Lower lobe of right lung (tissue), 2 donors: ENCODE measurements around the gene IBTK. TPM values are rescaled to one million over a fixed set of nuclear protein-coding genes. Genes with fewer than 3 reads are reported as not detected.
"Not testable (repeated sequence)": the region's sequence is repeated elsewhere in the genome, so short reads cannot be mapped to it uniquely, and the experiment has no call there.

Experiments
- ATAC-seq, 2 donors: fragments of 200-7000 bp; cut with Tn5 transposase; one replicate each; pipeline ENCODE4 v1.9.1; 2020 to 2022; ENCODE audit warnings: mild to moderate bottlenecking in 2 of 2, moderate library complexity in 2 of 2
- DNase-seq: peaks from one replicate; pipeline ENCODE4 v3.0.0-alpha.2; 2020
- H3K27ac ChIP-seq: fragments of 200-600 bp; one replicate; pipeline ENCODE4 v1.8.0; 2022
- H3K27me3 ChIP-seq: fragments of 200-600 bp; one replicate; pipeline ENCODE4 v1.8.0; 2022; ENCODE audit warnings: low read depth
- H3K36me3 ChIP-seq: fragments of 200-600 bp; one replicate; pipeline ENCODE4 v1.8.0; 2022; ENCODE audit warnings: mild to moderate bottlenecking
- H3K4me1 ChIP-seq: fragments of 200-600 bp; one replicate; pipeline ENCODE4 v1.8.0; 2022
- H3K4me3 ChIP-seq: fragments of 200-600 bp; one replicate; pipeline ENCODE4 v1.8.0; 2022; ENCODE audit warnings: mild to moderate bottlenecking
- H3K9me3 ChIP-seq: fragments of 200-600 bp; one replicate; pipeline ENCODE4 v1.8.0; 2022
- CTCF ChIP-seq: fragments of 200-600 bp; IDR thresholded peaks from one replicate; pipeline ENCODE4 v1.8.0; 2022; ENCODE audit warnings: antibody characterized with exemption, mild to moderate bottlenecking
- intact Hi-C: fragments of 100-400 bp; cut with DNase I; formaldehyde crosslinking; loops from one replicate; pipeline ENCODE4 v1.11.0; 2022
- long read RNA-seq: library from polyadenylated mRNA; unstranded; transcript quantifications from one replicate; pipeline ENCODE4 v2.0.0, GENCODE V29; 2021
- total RNA-seq: library from RNA; stranded (reverse); fragmentation: NEBNext Ultra II Directional; extraction: Animal tissue kit (Norgen Biotek cat#: 25700); gene quantifications from one replicate; pipeline ENCODE4 v1.2.1, GENCODE V29; 2021
- donor health status: DM: no; HTN: yes; CAD: no; lungs with severe emphysema.

IBTK gene
- 27.4 TPM for total RNA-seq
- long read RNA-seq, full-length matches to known transcripts: 4 of 19 reads
- long read RNA-seq, partial matches to known transcripts: 7 of 19 reads
- long read RNA-seq, other reads (novel, unspliced or antisense): 8 of 19 reads

- peak within 1 kb of the TSS; percentile 86 for H3K4me3 ChIP-seq
- no peaks in the 10 kb centered on the region for H3K36me3 ChIP-seq
- peak; percentile 99 for ATAC-seq
- DNase-seq: peak; percentile 94
- H3K27me3 ChIP-seq: no peaks in the 10 kb centered on the region
- H3K4me1 ChIP-seq: peaks cover 37% of the 10 kb centered on the region
- TF ChIP-seq CTCF: no peak
- intact Hi-C loops: no loop called here
- peak within 1 kb of the TSS; percentile 97 for H3K27ac ChIP-seq
- no peaks in the 10 kb centered on the region for H3K9me3 ChIP-seq
Measured at GRCh38 chr6:82247505-82248272, at the start of gene IBTK. TSS of gene IBTK (minus strand) at chr6:82247744. CDS start at chr6:82240486, 7,258 bp downstream.

GRCh38 chr6:82283771-82284410 is 36.3 kb upstream of the IBTK start:
- peaks cover 7% of the 10 kb centered on the region for H3K27me3 ChIP-seq
- no peak overlapping the region for H3K27ac ChIP-seq
- H3K4me1 ChIP-seq: no peaks in the 10 kb centered on the region
- H3K9me3 ChIP-seq: no peaks in the 10 kb centered on the region
- no peak overlapping the region for H3K4me3 ChIP-seq
- no peak for DNase-seq
- no peaks in the 10 kb centered on the region for H3K36me3 ChIP-seq
- intact Hi-C loops: no loop called here
- no peak for TF ChIP-seq CTCF
- no peak for ATAC-seq

- H3K9me3 ChIP-seq, H3K4me1 ChIP-seq, H3K27ac ChIP-seq, intact Hi-C loops, DNase-seq, ATAC-seq, H3K4me3 ChIP-seq, H3K36me3 ChIP-seq, H3K27me3 ChIP-seq: not testable (repeated sequence)
Measured at GRCh38 chr6:82281550-82281949, 34.0 kb upstream of the IBTK start.

GRCh38 chr6:82277686-82278085 is 30.1 kb upstream of the IBTK start:
- Histone ChIP-seq H3K4me1 (no peaks in the 10 kb centered on the region), H3K27ac (no peak overlapping the region), H3K27me3 (no peaks in the 10 kb centered on the region), H3K4me3 (no peak overlapping the region), H3K9me3 (no peaks in the 10 kb centered on the region), H3K36me3 (no peaks in the 10 kb centered on the region)
- no peak for DNase-seq
- TF ChIP-seq CTCF: no peak
- intact Hi-C loops: no loop called here
- no peak for ATAC-seq

- intact Hi-C loops: no loop called here
- DNase-seq: no peak
- no peak overlapping the region for H3K27ac ChIP-seq
Measured at GRCh38 chr6:82275686-82276085, 28.1 kb upstream of the IBTK start.

More at GRCh38 chr6:82275686-82276085, 28.1 kb upstream of the IBTK start:
- H3K27me3 ChIP-seq: no peaks in the 10 kb centered on the region
- no peak overlapping the region for H3K4me3 ChIP-seq
- no peak for ATAC-seq
- no peaks in the 10 kb centered on the region for H3K4me1 ChIP-seq
- H3K36me3 ChIP-seq: no peaks in the 10 kb centered on the region
- H3K9me3 ChIP-seq: no peaks in the 10 kb centered on the region
- no peak for TF ChIP-seq CTCF
